Endodermal cell (in vitro differentiated cells): Measurements from ENCODE around the gene GLRA1. TPM values are rescaled to one million over a fixed set of nuclear protein-coding genes. Genes with fewer than 3 reads are reported as not detected.
"Not testable (repeated sequence)": the region's sequence is repeated elsewhere in the genome, so short reads cannot be mapped to it uniquely, and the experiment has no call there.

Experiments used
- DNase-seq: peaks from one replicate; pipeline ENCODE4 v3.0.0-alpha.2; 2017
- H3K27ac ChIP-seq: 2 replicates; pipeline ENCODE4 v1.5.1; 2013; ENCODE audit warnings: mild to moderate bottlenecking, low read depth, low read length, moderate library complexity
- H3K27me3 ChIP-seq: 2 replicates; pipeline ENCODE4 v1.6.1; 2013; ENCODE audit warnings: mild to moderate bottlenecking, low read length, moderate library complexity; ENCODE audit not compliant: insufficient read depth, control insufficient read depth, poor library complexity, severe bottlenecking
- H3K36me3 ChIP-seq: 2 replicates; pipeline ENCODE4 v1.7.0; 2013; ENCODE audit warnings: mild to moderate bottlenecking, low read length, moderate library complexity; ENCODE audit not compliant: control insufficient read depth, insufficient read depth
- H3K4me1 ChIP-seq: one replicate; pipeline ENCODE4 v1.7.0; 2013; ENCODE audit warnings: low read length; ENCODE audit not compliant: control insufficient read depth, insufficient read depth
- H3K4me3 ChIP-seq: 2 replicates; pipeline ENCODE4 v1.5.1; 2013; ENCODE audit warnings: mild to moderate bottlenecking, low read length, moderate library complexity
- H3K9ac ChIP-seq: 2 replicates; pipeline ENCODE4 v1.6.1; 2013; ENCODE audit warnings: mild to moderate bottlenecking, low read length, moderate library complexity; ENCODE audit not compliant: poor library complexity, severe bottlenecking; ENCODE audit errors: extremely low read depth
- H3K9me3 ChIP-seq: 2 replicates; pipeline ENCODE4 v1.6.1; 2013; ENCODE audit warnings: mild to moderate bottlenecking, low read length, moderate library complexity; ENCODE audit not compliant: control insufficient read depth
- H3K27ac Mint-ChIP-seq: 2 replicates; pipeline ENCODE4 v1.8.0; 2020; ENCODE audit warnings: mixed read lengths
- H3K27me3 Mint-ChIP-seq: 2 replicates; pipeline ENCODE4 v1.8.0; 2021; ENCODE audit warnings: mild to moderate bottlenecking, mixed read lengths; ENCODE audit not compliant: insufficient read depth
- H3K36me3 Mint-ChIP-seq: 2 replicates; pipeline ENCODE4 v1.8.0; 2020; ENCODE audit warnings: low read depth, mixed read lengths
- H3K4me1 Mint-ChIP-seq: 2 replicates; pipeline ENCODE4 v1.8.0; 2020; ENCODE audit warnings: mixed read lengths
- H3K4me3 Mint-ChIP-seq: 2 replicates; pipeline ENCODE4 v1.8.0; 2020; ENCODE audit warnings: mild to moderate bottlenecking, moderate library complexity, mixed read lengths
- H3K9me3 Mint-ChIP-seq: 2 replicates; pipeline ENCODE4 v1.8.0; 2020; ENCODE audit warnings: mild to moderate bottlenecking, mixed read lengths
- CTCF ChIP-seq: fragments of 200-600 bp; sonication (generic); conservative IDR thresholded peaks from 2 replicates; pipeline ENCODE4 v1.5.0; 2021; ENCODE audit warnings: antibody characterized with exemption, mild to moderate bottlenecking
- WGBS, 2 experiments: methylation state at CpG; one replicate each; pipeline versions ENCODE4 v1.1.5 to v1.1.7; 2013; ENCODE audit warnings: missing lambda C conversion rate in 2 of 2, mixed read lengths in 1 of 2; ENCODE audit not compliant: insufficient coverage in 1 of 2, insufficient read length in 1 of 2; 5-methylcytosine and 5-hydroxymethylcytosine counted together
- total RNA-seq, 2 donors: library from RNA; stranded (reverse); fragmentation: NEBNext Ultra II Directional in 1 of 2; extraction: Animal tissue kit (Norgen Biotek cat#: 25700) in 1 of 2; gene quantifications; 2 replicates in 1 of 2; 3 replicates in 1 of 2; pipeline ENCODE4 v1.2.1, GENCODE V29; 2021

GLRA1 gene
- total RNA-seq, 2 donors from 2014 or later, result not detected

GRCh38 chr5:151855701-151856100 is 69.0 kb downstream of the GLRA1 start:
- H3K4me3 ChIP-seq, result no peak overlapping the region
- H3K27me3 Mint-ChIP-seq, result no peaks in the 10 kb centered on the region
- no peak overlapping the region for H3K27ac ChIP-seq
- no peak for DNase-seq
- no peaks in the 10 kb centered on the region for H3K9me3 Mint-ChIP-seq
- H3K4me1 Mint-ChIP-seq, result no peaks in the 10 kb centered on the region
- TF ChIP-seq CTCF, result no peak
- H3K9ac ChIP-seq, result no peak overlapping the region
- no peak overlapping the region for H3K27ac Mint-ChIP-seq
- 84 to 96% methylated on average over 4 of the region's 4 CpGs for WGBS, 2 experiments
- H3K27me3 ChIP-seq, result peaks cover 4% of the 10 kb centered on the region
- H3K9me3 ChIP-seq, result no peaks in the 10 kb centered on the region
- no peaks in the 10 kb centered on the region for H3K4me1 ChIP-seq
- no peaks in the 10 kb centered on the region for H3K36me3 Mint-ChIP-seq
- no peak overlapping the region for H3K4me3 Mint-ChIP-seq
- H3K36me3 ChIP-seq, result no peaks in the 10 kb centered on the region

GRCh38 chr5:151847871-151848270 is 76.8 kb downstream of the GLRA1 start:
- H3K36me3 Mint-ChIP-seq, result no peaks in the 10 kb centered on the region
- WGBS, 2 experiments, result 83 to 90% methylated on average over 1 of the region's 1 CpG
- H3K4me3 Mint-ChIP-seq, result no peak overlapping the region
- Histone ChIP-seq H3K9ac (no peak overlapping the region), H3K9me3 (no peaks in the 10 kb centered on the region), H3K27ac (no peak overlapping the region), H3K36me3 (no peaks in the 10 kb centered on the region), H3K4me1 (no peaks in the 10 kb centered on the region), H3K27me3 (peaks cover 4% of the 10 kb centered on the region), H3K4me3 (no peak overlapping the region)
- peaks cover 3% of the 10 kb centered on the region for H3K9me3 Mint-ChIP-seq
- TF ChIP-seq CTCF, result no peak
- no peaks in the 10 kb centered on the region for H3K4me1 Mint-ChIP-seq
- no peaks in the 10 kb centered on the region for H3K27me3 Mint-ChIP-seq
- H3K27ac Mint-ChIP-seq, result no peak overlapping the region
- DNase-seq, result no peak

- peaks cover 3% of the 10 kb centered on the region for H3K9me3 Mint-ChIP-seq
- H3K4me1 Mint-ChIP-seq, result no peaks in the 10 kb centered on the region
- Histone ChIP-seq H3K36me3 (no peaks in the 10 kb centered on the region), H3K27ac (no peak overlapping the region), H3K9me3 (no peaks in the 10 kb centered on the region), H3K4me1 (no peaks in the 10 kb centered on the region), H3K4me3 (no peak overlapping the region), H3K27me3 (no peaks in the 10 kb centered on the region), H3K9ac (no peak overlapping the region)
- no peak overlapping the region for H3K27ac Mint-ChIP-seq
- no peaks in the 10 kb centered on the region for H3K36me3 Mint-ChIP-seq
- no peak for TF ChIP-seq CTCF
- no peak overlapping the region for H3K4me3 Mint-ChIP-seq
- DNase-seq, result no peak
- H3K27me3 Mint-ChIP-seq, result peaks cover 2% of the 10 kb centered on the region
Observed at GRCh38 chr5:151846765-151847164, 77.9 kb downstream of the GLRA1 start.

GRCh38 chr5:151832843-151833242 is 91.8 kb downstream of the GLRA1 start:
- H3K27me3 Mint-ChIP-seq, result peaks cover 13% of the 10 kb centered on the region
- H3K4me1 ChIP-seq, H3K27ac Mint-ChIP-seq, DNase-seq, H3K27me3 ChIP-seq, H3K4me3 Mint-ChIP-seq, H3K9ac ChIP-seq, H3K4me3 ChIP-seq, H3K4me1 Mint-ChIP-seq, H3K27ac ChIP-seq: not testable (repeated sequence)
- peaks cover 88% of the 10 kb centered on the region for H3K9me3 Mint-ChIP-seq
- H3K36me3 Mint-ChIP-seq, result peaks cover 55% of the 10 kb centered on the region
- H3K36me3 ChIP-seq, result peaks cover 42% of the 10 kb centered on the region
- WGBS, 2 experiments, result 70 to 95% methylated on average over 2 to 4 of the region's 4 CpGs
- peaks cover 89% of the 10 kb centered on the region for H3K9me3 ChIP-seq
